Myometrial cell (primary cell): ENCODE data around the gene SLIT2. TPM values are rescaled to one million over a fixed set of nuclear protein-coding genes. Genes with fewer than 3 reads are reported as not detected.

Source experiments
- total RNA-seq: library from RNA; depleted of rRNA; stranded (reverse); fragments of >200 nt; gene quantifications from 2 replicates; pipeline ENCODE4 v1.2.3, GENCODE V29; 2015

The SLIT2 gene, protein sequence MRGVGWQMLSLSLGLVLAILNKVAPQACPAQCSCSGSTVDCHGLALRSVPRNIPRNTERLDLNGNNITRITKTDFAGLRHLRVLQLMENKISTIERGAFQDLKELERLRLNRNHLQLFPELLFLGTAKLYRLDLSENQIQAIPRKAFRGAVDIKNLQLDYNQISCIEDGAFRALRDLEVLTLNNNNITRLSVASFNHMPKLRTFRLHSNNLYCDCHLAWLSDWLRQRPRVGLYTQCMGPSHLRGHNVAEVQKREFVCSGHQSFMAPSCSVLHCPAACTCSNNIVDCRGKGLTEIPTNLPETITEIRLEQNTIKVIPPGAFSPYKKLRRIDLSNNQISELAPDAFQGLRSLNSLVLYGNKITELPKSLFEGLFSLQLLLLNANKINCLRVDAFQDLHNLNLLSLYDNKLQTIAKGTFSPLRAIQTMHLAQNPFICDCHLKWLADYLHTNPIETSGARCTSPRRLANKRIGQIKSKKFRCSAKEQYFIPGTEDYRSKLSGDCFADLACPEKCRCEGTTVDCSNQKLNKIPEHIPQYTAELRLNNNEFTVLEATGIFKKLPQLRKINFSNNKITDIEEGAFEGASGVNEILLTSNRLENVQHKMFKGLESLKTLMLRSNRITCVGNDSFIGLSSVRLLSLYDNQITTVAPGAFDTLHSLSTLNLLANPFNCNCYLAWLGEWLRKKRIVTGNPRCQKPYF (N-terminal part only)
- 37.8 and 47.0 TPM in 2 replicates for total RNA-seq

DNA sequence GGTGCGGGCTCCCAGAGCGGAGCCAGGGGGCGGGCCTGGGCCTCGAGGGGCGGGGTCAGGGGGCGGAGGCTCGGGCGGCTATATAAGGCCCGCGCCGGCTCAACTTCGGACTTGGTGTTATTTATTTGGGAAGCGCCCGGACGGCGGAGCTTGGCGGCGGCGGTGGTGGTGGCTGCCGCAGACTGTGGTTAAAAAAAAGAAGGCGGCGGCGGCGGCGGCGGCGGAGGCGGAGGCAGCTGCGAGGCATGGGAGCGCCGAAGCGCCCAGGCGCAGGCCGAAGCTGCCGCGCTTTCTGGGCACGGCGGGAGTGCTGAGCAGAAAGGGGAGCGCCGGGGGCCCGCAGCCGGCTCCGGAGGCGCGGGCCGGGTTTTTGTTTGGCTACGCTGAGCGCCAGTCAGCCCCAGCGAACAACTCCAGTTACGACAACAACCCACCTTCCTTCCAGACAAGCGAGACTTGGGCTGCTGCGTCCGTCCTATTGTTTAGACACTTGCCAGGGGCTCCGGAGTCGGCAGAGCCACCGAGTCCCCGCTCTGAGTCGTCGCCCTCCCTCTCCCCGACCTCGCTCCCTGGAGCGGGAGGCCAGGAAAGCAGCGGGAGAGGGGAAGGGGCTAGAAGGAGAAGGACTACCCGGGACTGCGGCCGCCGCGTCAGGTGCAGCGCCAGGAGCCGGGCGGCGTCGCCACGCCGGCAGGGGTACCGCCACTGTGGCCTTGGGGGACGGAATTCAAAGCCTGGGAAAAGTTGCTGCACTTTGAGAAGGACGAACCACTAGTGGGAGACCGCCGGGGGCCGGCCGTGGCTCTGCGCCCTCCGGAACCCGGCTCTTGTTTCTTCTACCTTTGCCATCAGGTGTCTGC, at the start of gene SLIT2:
Gene SLIT2 (plus strand): TSS at position 110 of the 860 bp plus-strand sequence. CDS start 1,911 bp downstream, outside the sequence.

